GM21786 (cell line): Measurements from ENCODE around the gene EPDR1.

Experiments
- ATAC-seq: cut with Tn5 transposase; IDR thresholded peaks from one replicate; pipeline ENCODE4 v1.9.1; 2021; ENCODE audit not compliant: unreplicated experiment

EPDR1 gene

GRCh38 chr7:37920305-37920848, at the start of gene EPDR1:
Gene EPDR1, plus strand, starts transcription at chr7:37920640. Its CDS starts 300 bp downstream, at chr7:37920940.
- peak; percentile 61 for ATAC-seq

GRCh38 chr7:37882086-37882485, 38.4 kb upstream of the EPDR1 start:
- no peak for ATAC-seq

- ATAC-seq: no peak
These were observed 27.1 kb upstream of the EPDR1 start for GRCh38 chr7:37893359-37893758.

GRCh38 chr7:37894671-37895070, 25.8 kb upstream of the EPDR1 start:
- no peak for ATAC-seq

GRCh38 chr7:37899712-37900247, 20.7 kb upstream of the EPDR1 start:
- peak; percentile 45 for ATAC-seq

GRCh38 chr7:37901236-37901827, 19.1 kb upstream of the EPDR1 start:
- ATAC-seq: no peak

- no peak for ATAC-seq
These were observed 18.4 kb upstream of the EPDR1 start for GRCh38 chr7:37901890-37902524.

- ATAC-seq: no peak
These were observed 12.1 kb upstream of the EPDR1 start for GRCh38 chr7:37908221-37908788.

GRCh38 chr7:37912756-37913155, 7.7 kb upstream of the EPDR1 start:
- ATAC-seq: no peak

GRCh38 chr7:37915438-37915837, 5.0 kb upstream of the EPDR1 start:
- ATAC-seq: no peak

- no peak for ATAC-seq
These were observed 4.3 kb upstream of the EPDR1 start for GRCh38 chr7:37916017-37916672.

GRCh38 chr7:37916673-37917660, 3.5 kb upstream of the EPDR1 start, which contains the start of gene SFRP4:
Gene SFRP4, minus strand, starts transcription at chr7:37916817. Its CDS starts 280 bp downstream, at chr7:37916537.
- peak; percentile 21 for ATAC-seq

GRCh38 chr7:37918526-37918925, 1.9 kb upstream of the EPDR1 start:
- ATAC-seq: no peak

- ATAC-seq: peak; percentile 56
These were observed 687 bp downstream of the EPDR1 start for GRCh38 chr7:37920849-37921805.

GRCh38 chr7:37921876-37922275, 1.4 kb downstream of the EPDR1 start:
- no peak for ATAC-seq

GRCh38 chr7:37923996-37924395, 3.6 kb downstream of the EPDR1 start:
- ATAC-seq: no peak

- no peak for ATAC-seq
These were observed 4.1 kb downstream of the EPDR1 start for GRCh38 chr7:37924491-37925041.

GRCh38 chr7:37925620-37926019, 5.2 kb downstream of the EPDR1 start:
- no peak for ATAC-seq
